T-helper 22 cell (primary cell): Measurements from ENCODE around the gene HAVCR2.
"Not testable (repeated sequence)": the region's sequence is repeated elsewhere in the genome, so short reads cannot be mapped to it uniquely, and the experiment has no call there.

Source experiments
- DNase-seq: peaks from one replicate; pipeline ENCODE4 v3.0.0-alpha.2; 2020; ENCODE audit warnings: low read depth

The HAVCR2 gene

GRCh38 chr5:157088342-157088990 lies 20.4 kb downstream of the HAVCR2 start:
- DNase-seq = no peak

GRCh38 chr5:157086751-157087359 lies 22.0 kb downstream of the HAVCR2 start:
- DNase-seq = no peak

GRCh38 chr5:157085930-157086329 lies 22.9 kb downstream of the HAVCR2 start:
- DNase-seq = no peak

GRCh38 chr5:157080286-157080685 lies 28.6 kb downstream of the HAVCR2 start:
- DNase-seq = no peak

GRCh38 chr5:157076558-157076957 lies 32.3 kb downstream of the HAVCR2 start:
- no peak for DNase-seq

- DNase-seq = no peak
These were observed 36.3 kb downstream of the HAVCR2 start for GRCh38 chr5:157072508-157072907.

GRCh38 chr5:157069949-157070348 lies 38.9 kb downstream of the HAVCR2 start:
- DNase-seq = no peak

GRCh38 chr5:157068785-157069184 lies 40.1 kb downstream of the HAVCR2 start:
- DNase-seq = no peak

- DNase-seq = no peak
These were observed 40.5 kb downstream of the HAVCR2 start for GRCh38 chr5:157068339-157068738.

- no peak for DNase-seq
These were observed 41.8 kb downstream of the HAVCR2 start for GRCh38 chr5:157067005-157067404.

GRCh38 chr5:157066080-157066479 lies 42.8 kb downstream of the HAVCR2 start:
- no peak for DNase-seq

GRCh38 chr5:157063776-157064430 lies 44.9 kb downstream of the HAVCR2 start:
- no peak for DNase-seq

- DNase-seq = no peak
These were observed 49.0 kb downstream of the HAVCR2 start for GRCh38 chr5:157059891-157060290.

- DNase-seq = no peak
These were observed 49.7 kb downstream of the HAVCR2 start, which contains the start of gene HAVCR1 for GRCh38 chr5:157059093-157059539. HAVCR1 (minus strand) TSS chr5:157059116; CDS start chr5:157057943, 1,173 bp downstream.

- no peak for DNase-seq
These were observed 51.1 kb downstream of the HAVCR2 start for GRCh38 chr5:157057459-157058370.

GRCh38 chr5:157056848-157057247 lies 52.0 kb downstream of the HAVCR2 start:
- not testable (repeated sequence) for DNase-seq

- no peak for DNase-seq
These were observed 57.1 kb downstream of the HAVCR2 start for GRCh38 chr5:157051604-157052245.

- DNase-seq = no peak
These were observed 58.8 kb downstream of the HAVCR2 start for GRCh38 chr5:157050050-157050449.

- no peak for DNase-seq
These were observed 59.2 kb downstream of the HAVCR2 start for GRCh38 chr5:157049605-157050004.

- no peak for DNase-seq
These were observed 60.9 kb downstream of the HAVCR2 start for GRCh38 chr5:157047898-157048297.

- DNase-seq = not testable (repeated sequence)
These were observed 61.8 kb downstream of the HAVCR2 start for GRCh38 chr5:157047016-157047415.

GRCh38 chr5:157046041-157046440 lies 62.8 kb downstream of the HAVCR2 start:
- DNase-seq = no peak
